HUES6 (cell line): ENCODE measurements around the gene HTRA3.

Source experiments
- H3K27ac ChIP-seq: 2 replicates; pipeline ENCODE4 v1.7.0; 2013; ENCODE audit warnings: low read depth, mild to moderate bottlenecking, low read length, inconsistent platforms
- H3K27me3 ChIP-seq: 2 replicates; pipeline ENCODE4 v1.6.1; 2013; ENCODE audit warnings: low read length; ENCODE audit not compliant: control insufficient read depth, insufficient read depth
- H3K36me3 ChIP-seq: 2 replicates; pipeline ENCODE4 v1.6.1; 2013; ENCODE audit warnings: low read length; ENCODE audit not compliant: control insufficient read depth, insufficient read depth
- H3K4me1 ChIP-seq: 2 replicates; pipeline ENCODE4 v1.6.1; 2013; ENCODE audit warnings: low read length; ENCODE audit not compliant: control insufficient read depth, insufficient read depth
- H3K4me3 ChIP-seq: 2 replicates; pipeline ENCODE4 v1.5.1; 2013; ENCODE audit warnings: low read depth, low read length
- H3K9ac ChIP-seq: one replicate; pipeline ENCODE4 v1.6.1; 2013; ENCODE audit warnings: mild to moderate bottlenecking, low read length
- H3K9me3 ChIP-seq: 2 replicates; pipeline ENCODE4 v1.6.1; 2013; ENCODE audit warnings: low read depth, low read length; ENCODE audit not compliant: control insufficient read depth, insufficient read depth

Gene HTRA3

DNA sequence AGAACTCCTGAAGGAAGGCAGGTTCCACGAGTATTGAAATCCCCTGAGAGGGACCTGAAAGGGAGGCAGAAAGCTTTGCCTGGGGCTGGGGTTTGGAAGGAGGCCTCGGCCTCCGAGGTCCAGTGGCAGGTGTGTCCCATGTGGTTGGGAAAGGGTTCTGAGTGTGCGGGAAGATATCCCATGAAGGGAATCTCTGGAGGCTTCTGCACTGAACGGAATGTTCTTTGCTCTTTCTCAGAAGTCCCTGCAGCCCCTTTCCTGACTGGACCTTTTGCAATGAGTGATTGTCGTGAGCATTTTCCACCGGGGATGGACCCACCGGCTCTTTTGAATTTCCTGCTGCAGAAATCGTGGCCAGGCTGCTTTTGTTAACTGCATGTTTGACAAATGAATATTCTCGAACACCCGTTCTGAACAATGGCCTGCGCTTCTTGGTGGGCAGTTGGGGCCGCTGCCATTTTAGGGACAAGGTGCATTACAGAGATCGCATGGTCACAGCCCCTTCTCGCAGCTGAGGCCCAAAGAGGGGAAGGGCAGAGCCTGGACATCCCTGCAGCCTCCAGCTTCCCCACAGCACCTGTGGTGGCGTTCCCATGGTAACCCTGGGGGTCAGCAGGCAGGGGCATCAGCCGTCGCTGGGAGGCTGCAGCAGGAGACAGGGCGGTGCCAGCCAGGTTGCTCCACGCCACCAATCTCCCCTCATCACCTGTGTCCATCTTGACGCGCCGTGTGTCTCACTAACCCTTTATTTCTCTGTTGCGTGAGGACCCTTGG lies 18.3 kb upstream of the HTRA3 start:
- Histone ChIP-seq H3K27me3 (no peaks in the 10 kb centered on the region), H3K4me1 (peaks cover 3% of the 10 kb centered on the region; the same call in 1 of the 2 replicates), H3K27ac (no peak overlapping the region), H3K9ac (no peak overlapping the region), H3K36me3 (no peaks in the 10 kb centered on the region), H3K4me3 (no peak overlapping the region), H3K9me3 (no peaks in the 10 kb centered on the region)

DNA sequence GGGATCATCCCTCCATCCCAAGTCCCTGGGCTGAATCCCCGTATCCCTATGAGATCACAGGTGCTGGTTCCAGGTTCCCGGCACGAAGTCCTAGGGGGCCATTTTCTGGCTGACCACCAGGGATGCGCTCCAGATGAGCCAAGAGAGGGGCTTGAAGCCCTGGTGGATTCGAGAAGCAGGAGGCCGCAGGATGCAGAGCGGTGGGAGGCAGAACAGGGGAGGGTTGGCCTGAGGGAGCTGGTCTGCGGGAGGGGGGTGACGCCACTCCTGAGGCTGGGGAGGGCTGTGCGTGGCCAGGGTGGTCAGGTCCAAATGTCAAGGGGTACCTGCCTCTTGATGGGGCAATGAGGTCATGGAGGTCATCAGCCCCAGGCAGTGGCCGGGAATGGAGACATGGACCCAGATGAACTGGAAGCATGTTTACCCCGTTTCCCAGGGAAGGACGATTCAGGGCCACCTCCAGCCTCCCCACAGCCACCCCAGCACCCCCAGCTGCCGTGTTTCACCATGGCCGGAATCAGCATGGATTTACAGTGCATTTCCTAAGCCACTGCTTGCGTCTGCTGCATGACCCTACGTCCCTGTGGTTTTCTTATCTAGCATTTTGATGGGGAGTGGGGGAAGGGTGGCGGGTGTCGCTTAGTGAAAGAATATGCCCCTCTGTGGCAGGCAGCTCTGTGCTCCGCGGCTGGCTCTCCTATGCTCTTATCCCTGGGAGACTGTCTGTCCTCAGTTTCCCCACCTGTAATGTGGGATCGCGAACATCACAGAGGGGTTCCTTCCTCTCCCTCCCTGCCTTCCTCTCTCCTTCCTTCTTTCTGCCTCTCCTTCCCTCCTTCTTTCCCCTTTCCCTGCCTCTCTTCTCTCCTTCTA lies 17.0 kb upstream of the HTRA3 start:
- no peak overlapping the region for H3K4me3 ChIP-seq
- no peak overlapping the region for H3K27ac ChIP-seq
- H3K9ac ChIP-seq = no peak overlapping the region
- H3K4me1 ChIP-seq = peaks cover 3% of the 10 kb centered on the region; the same call in 1 of the 2 replicates
- no peaks in the 10 kb centered on the region for H3K36me3 ChIP-seq
- H3K9me3 ChIP-seq = no peaks in the 10 kb centered on the region
- no peaks in the 10 kb centered on the region for H3K27me3 ChIP-seq

DNA sequence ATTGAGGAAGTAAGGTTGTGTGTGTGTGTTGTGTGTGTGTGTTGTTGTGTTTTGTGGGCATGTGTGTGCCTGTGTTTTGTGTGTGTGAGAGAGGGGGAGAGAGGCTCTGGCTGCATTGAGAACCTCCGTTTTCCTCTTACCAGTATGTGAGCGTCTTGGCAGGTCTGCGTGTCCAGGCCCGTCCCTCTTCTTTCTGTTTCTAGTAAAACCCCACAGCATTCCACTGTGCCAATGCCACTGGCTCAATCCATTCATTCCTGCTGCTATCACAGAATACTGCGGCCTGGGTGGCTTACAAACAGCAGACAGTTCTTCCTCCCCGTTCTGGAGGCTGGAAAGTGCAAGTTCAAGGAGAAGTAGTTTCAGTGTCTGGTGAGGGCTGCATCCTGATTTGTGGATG lies 15.5 kb upstream of the HTRA3 start:
- no peaks in the 10 kb centered on the region for H3K9me3 ChIP-seq
- H3K4me3 ChIP-seq = no peak overlapping the region

DNA sequence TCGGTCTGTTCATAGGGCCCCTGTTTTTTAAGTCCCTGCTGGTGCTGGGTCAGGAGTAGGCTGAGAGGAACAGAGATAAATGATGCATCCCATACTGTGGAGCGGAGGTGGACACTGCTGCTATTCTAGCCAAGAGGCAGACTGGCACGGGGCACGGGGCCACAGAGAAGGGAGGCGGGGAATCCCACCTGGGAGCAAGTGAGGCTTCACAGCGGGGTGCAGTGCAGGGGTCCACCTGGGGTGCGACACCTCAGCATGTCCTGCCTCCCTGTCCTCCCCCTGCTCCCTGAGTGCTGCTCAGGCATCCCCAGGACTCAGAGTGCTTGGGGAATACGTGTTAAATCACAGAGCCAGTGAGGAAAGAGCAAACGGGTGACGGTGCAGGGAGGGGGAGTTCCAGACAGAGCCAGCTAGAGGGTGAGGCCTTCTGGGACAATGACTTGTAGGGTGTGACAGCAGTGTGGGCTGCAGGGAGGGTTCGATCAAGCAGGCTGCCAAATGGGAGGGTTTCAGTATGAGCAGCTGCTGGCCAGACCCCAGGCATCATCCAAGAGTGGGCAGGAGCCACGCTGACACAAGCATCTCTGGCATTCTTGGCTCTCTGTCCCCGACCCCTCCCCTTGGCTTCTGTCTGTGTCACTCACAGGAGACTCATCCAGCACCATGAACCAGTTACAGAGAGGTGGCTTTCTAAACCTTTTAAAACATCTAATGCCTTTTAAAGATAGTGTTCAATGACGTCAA lies 13.7 kb upstream of the HTRA3 start:
- no peak overlapping the region for H3K9ac ChIP-seq
- no peak overlapping the region for H3K4me3 ChIP-seq
- H3K36me3 ChIP-seq = no peaks in the 10 kb centered on the region
- no peaks in the 10 kb centered on the region for H3K9me3 ChIP-seq
- H3K4me1 ChIP-seq = peaks cover 13% of the 10 kb centered on the region; the same call in 1 of the 2 replicates
- no peaks in the 10 kb centered on the region for H3K27me3 ChIP-seq
- no peak overlapping the region for H3K27ac ChIP-seq

More for the DNA sequence above, 15.5 kb upstream of the HTRA3 start:
- Histone ChIP-seq H3K27ac (no peak overlapping the region), H3K4me1 (peaks cover 3% of the 10 kb centered on the region; the same call in 1 of the 2 replicates), H3K27me3 (no peaks in the 10 kb centered on the region), H3K9ac (no peak overlapping the region), H3K36me3 (no peaks in the 10 kb centered on the region)

DNA sequence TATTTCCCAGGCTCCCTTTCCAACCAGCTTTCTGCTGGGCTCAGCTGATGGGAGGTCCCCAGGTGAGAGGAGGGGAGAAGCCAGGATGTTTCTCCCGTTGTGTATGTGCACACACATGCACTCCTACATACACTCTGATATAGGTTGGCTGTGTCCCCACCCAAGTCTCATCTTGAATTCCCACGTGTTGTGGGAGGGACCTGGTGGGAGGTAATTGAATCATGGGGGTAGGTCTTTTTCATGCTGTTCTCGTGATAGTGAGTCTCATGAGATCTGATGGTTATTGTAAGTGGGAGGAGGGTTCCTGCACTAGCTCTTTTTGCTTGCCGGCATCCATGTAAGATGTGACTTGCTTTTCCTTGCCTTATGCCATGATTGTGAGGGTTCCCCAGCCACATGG lies 11.7 kb upstream of the HTRA3 start:
- Histone ChIP-seq H3K27me3 (no peaks in the 10 kb centered on the region), H3K9me3 (no peaks in the 10 kb centered on the region), H3K36me3 (no peaks in the 10 kb centered on the region)

DNA sequence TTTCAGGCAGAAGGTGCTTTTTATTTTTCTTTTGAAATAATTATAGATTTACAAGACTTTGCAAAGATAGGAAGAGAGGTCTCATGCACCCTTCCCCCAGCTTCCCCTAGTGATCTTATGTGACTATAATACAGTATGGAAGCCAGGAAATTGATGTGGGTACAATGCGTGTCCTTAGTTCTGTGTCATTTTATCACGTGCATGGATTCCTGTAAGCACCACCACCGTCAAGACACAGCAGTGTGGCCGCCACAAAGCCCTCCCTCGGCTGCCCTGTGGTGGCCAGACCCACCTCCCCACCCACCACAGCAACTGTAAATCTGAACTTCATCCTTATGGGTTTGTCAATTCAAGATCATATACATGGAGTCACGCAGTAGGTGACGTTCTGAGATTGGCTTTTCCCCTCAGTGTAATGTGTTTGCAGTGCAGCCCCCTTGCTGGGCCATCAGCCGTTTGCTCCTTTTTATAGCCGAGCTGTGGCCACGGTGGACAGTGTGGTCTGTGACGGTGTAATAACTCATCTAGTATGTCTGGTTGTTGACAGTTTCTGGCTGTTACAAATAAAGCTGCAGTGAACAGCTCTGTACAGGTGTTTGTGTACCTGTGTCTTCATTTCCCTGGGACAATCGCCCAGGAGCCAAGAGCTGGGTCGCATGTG lies 10.9 kb upstream of the HTRA3 start:
- Histone ChIP-seq H3K4me1 (peaks cover 14% of the 10 kb centered on the region; the same call in 1 of the 2 replicates), H3K9me3 (no peaks in the 10 kb centered on the region), H3K27ac (no peak overlapping the region), H3K4me3 (no peak overlapping the region), H3K9ac (no peak overlapping the region), H3K27me3 (peaks cover 5% of the 10 kb centered on the region; the same call in 1 of the 2 replicates), H3K36me3 (no peaks in the 10 kb centered on the region)

More for the DNA sequence above, 11.7 kb upstream of the HTRA3 start:
- Histone ChIP-seq H3K27ac (no peak overlapping the region), H3K9ac (no peak overlapping the region), H3K4me3 (no peak overlapping the region), H3K4me1 (peaks cover 16% of the 10 kb centered on the region; the same call in 1 of the 2 replicates)

DNA sequence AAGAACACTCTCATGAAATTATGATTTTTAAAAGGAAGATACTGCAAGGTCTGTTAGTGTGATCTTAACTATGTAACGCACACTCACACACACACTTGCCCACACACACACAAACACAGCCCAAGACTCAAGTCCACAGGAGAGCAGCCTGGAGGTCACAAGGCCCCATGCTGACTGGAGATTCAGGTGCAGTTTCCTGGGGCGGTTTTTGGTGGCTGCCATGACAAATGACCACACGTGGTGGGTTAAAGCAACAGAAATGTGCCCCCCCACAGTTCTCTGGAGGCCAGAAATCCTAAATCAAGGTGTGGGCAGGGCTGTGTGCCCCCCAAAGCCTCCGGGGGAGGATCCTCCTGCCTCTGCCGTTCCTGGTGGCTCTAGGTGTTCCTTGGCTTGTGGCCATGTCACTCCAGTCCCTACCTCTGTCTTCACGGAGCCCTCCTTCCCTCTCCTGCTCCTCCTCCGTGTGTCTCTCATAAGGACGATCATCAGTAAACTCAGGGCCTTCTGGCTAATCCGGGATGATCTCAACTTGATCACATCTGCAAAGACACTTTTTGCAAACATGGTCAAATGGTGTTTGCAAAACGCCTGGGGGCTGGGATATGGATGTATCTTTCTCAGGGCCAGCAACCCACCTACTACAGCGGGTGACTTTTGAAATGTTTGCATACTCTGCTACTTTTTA lies 9.7 kb upstream of the HTRA3 start:
- Histone ChIP-seq H3K4me3 (no peak overlapping the region), H3K27ac (no peak overlapping the region), H3K9me3 (no peaks in the 10 kb centered on the region), H3K9ac (no peak overlapping the region), H3K27me3 (peaks cover 7% of the 10 kb centered on the region; the same call in 1 of the 2 replicates), H3K4me1 (peaks cover 14% of the 10 kb centered on the region; the same call in 1 of the 2 replicates), H3K36me3 (no peaks in the 10 kb centered on the region)

DNA sequence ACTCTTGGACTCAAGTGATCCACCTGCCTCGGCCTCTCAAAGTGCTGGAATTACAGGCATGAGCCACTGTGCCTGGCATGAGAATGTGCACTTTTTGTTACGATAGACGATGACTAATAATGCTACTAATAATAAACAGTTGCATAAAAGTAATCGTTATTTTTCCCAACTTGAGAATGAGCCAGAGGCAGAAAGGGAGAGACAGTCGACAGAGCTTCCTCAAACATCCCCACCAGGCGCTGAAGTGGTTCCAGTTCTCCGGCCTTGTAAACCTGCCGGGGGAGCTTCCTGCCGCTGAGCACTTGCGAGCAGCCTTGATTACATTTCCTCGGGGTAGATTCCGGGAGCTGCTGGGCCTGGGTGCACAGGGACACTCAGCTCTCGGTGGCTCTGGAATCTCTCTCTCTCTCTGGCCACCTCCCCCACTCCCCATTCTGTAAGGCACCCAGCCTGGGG lies 8.9 kb upstream of the HTRA3 start:
- Histone ChIP-seq H3K27me3 (peaks cover 7% of the 10 kb centered on the region; the same call in 1 of the 2 replicates), H3K4me3 (no peak overlapping the region), H3K36me3 (no peaks in the 10 kb centered on the region), H3K4me1 (peaks cover 14% of the 10 kb centered on the region; the same call in 1 of the 2 replicates), H3K27ac (no peak overlapping the region), H3K9ac (no peak overlapping the region), H3K9me3 (no peaks in the 10 kb centered on the region)

DNA sequence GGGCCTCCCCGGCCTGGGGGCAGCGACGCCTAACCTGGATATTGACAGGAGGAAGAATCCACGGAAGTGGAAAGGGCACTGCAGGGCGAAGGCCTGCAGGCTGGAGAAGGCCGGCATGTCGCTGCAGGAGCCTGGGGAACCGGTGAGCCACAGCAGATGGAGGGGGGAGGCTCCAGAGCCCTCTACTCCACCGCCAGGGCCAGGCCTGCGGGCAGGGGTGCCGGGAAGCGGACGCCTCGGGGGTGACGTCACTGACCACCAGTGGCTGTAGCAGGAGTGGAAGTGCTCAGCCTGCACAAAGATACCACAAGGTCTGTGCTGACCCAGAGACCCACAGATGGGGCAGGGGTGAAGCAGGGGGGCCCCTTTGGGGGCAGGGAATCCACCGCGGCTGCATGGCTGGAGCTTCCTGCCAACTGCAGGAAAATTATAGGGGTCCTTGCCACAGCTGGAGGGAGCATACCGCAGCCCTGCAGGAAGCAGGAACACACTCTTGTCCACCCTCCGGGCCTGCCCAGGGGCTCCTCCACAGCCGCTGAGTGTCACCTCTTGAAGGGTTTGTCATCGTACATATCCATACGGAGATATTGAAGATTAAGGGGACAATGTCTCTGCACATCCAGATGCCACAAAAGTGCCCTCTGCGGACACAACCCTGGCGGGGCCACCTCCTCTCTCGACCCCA lies 7.6 kb upstream of the HTRA3 start:
- Histone ChIP-seq H3K9me3 (no peaks in the 10 kb centered on the region), H3K9ac (no peak overlapping the region), H3K4me3 (no peak overlapping the region)

More for the DNA sequence above, 7.6 kb upstream of the HTRA3 start:
- Histone ChIP-seq H3K36me3 (no peaks in the 10 kb centered on the region), H3K27me3 (peaks cover 7% of the 10 kb centered on the region; the same call in 1 of the 2 replicates), H3K4me1 (peaks cover 19% of the 10 kb centered on the region; the same call in 1 of the 2 replicates), H3K27ac (no peak overlapping the region)
